ENCODE results near the gene ALOXE3. TPM values are rescaled to one million over a fixed set of nuclear protein-coding genes. Genes with fewer than 3 reads are reported as not detected.

The ALOXE3 gene
- total and polyA plus RNA-seq, 4 donors = not detected

- H3K36me3 ChIP-seq (ENCODE audit: control insufficient read depth in 4 of 4, insufficient read depth in 3 of 4, low read depth in 1 of 4, low read length in 3 of 4) = no peaks in the 10 kb centered on the region
- peaks cover 4 to 30% (median 18%) of the 10 kb centered on the region in 4 donors for H3K27me3 ChIP-seq (ENCODE audit: control insufficient read depth in 4 of 4, insufficient read depth in 4 of 4, low read length in 3 of 4)
- peaks cover 9 to 27% (median 13%) of the 10 kb centered on the region in 4 donors for H3K4me1 ChIP-seq (ENCODE audit: control insufficient read depth in 4 of 4, insufficient read depth in 4 of 4, low read length in 3 of 4)
- DNase-seq (ENCODE audit: low spot score) = no peak
- TF ChIP-seq RAD21 (IDR thresholded peaks at IDR 0.05) (no peak), JUND (IDR thresholded peaks at IDR 0.05) (no peak)
- WGBS = 85% methylated on average over 13 of the region's 13 CpGs
- no peak overlapping the region for H3K4me3 ChIP-seq (ENCODE audit: low read depth in 1 of 3, low read length in 3 of 3)
- H3K9ac ChIP-seq (ENCODE audit: low read depth in 1 of 2, low read length in 2 of 2) = no peak overlapping the region
- no peak overlapping the region for H3K27ac ChIP-seq (ENCODE audit: low read depth in 1 of 2, low read length in 2 of 2)
- no peaks in the 10 kb centered on the region for H3K9me3 ChIP-seq (ENCODE audit: control insufficient read depth in 4 of 4, low read length in 3 of 4)
Measured at GRCh38 chr17:8076502-8077266, 41.6 kb downstream of the ALOXE3 start.

- WGBS = 87% methylated on average over 14 of the region's 14 CpGs
- H3K27ac ChIP-seq (ENCODE audit: low read depth in 1 of 2, low read length in 2 of 2) = no peak overlapping the region
- no peak for TF ChIP-seq FOXA2 (IDR thresholded peaks at IDR 0.05)
- no peak for TF ChIP-seq HNF4A (conservative IDR thresholded peaks at IDR 0.05)
- TF ChIP-seq FOXA1 (IDR thresholded peaks at IDR 0.05) = no peak
- TF ChIP-seq HNF4G (IDR thresholded peaks at IDR 0.05) = no peak
- no peak for TF ChIP-seq RAD21 (IDR thresholded peaks at IDR 0.05)
- TF ChIP-seq MAX (IDR thresholded peaks at IDR 0.05) = no peak
- TF ChIP-seq EGR1 (IDR thresholded peaks at IDR 0.05; ENCODE audit: low read depth in 2 of 2) = no peak
- TF ChIP-seq TAF1 (conservative IDR thresholded peaks at IDR 0.05) = no peak
- no peak for TF ChIP-seq GABPA (IDR thresholded peaks at IDR 0.05 in 1 of 2, conservative IDR thresholded peaks at IDR 0.05 in 1 of 2)
- no peak for TF ChIP-seq RXRA (IDR thresholded peaks at IDR 0.05)
- TF ChIP-seq REST (IDR thresholded peaks at IDR 0.05) = no peak
- no peak for TF ChIP-seq NR2F2 (IDR thresholded peaks at IDR 0.05)
- TF ChIP-seq CTCF (IDR thresholded peaks at IDR 0.05; ENCODE audit: low read depth, low read length, missing input control) = no peak
- TF ChIP-seq JUND (IDR thresholded peaks at IDR 0.05) = no peak
- no peak for TF ChIP-seq YY1 (IDR thresholded peaks at IDR 0.05)
- TF ChIP-seq ZBTB33 (IDR thresholded peaks at IDR 0.05) = no peak
- no peak for TF ChIP-seq SP1 (IDR thresholded peaks at IDR 0.05)
- no peak for TF ChIP-seq ATF3 (IDR thresholded peaks at IDR 0.05)
- no peak overlapping the region for H3K9ac ChIP-seq (ENCODE audit: low read depth in 1 of 2, low read length in 2 of 2)
- H3K4me3 ChIP-seq (ENCODE audit: low read depth in 1 of 3, low read length in 3 of 3) = no peak overlapping the region
- H3K9me3 ChIP-seq (ENCODE audit: control insufficient read depth in 4 of 4, low read length in 3 of 4) = no peaks in the 10 kb centered on the region
- DNase-seq (ENCODE audit: low spot score) = no peak
- peaks cover 4 to 31% (median 19%) of the 10 kb centered on the region in 4 donors for H3K27me3 ChIP-seq (ENCODE audit: control insufficient read depth in 4 of 4, insufficient read depth in 4 of 4, low read length in 3 of 4)
- H3K4me1 ChIP-seq (ENCODE audit: control insufficient read depth in 4 of 4, insufficient read depth in 4 of 4, low read length in 3 of 4) = peaks cover 9 to 27% (median 13%) of the 10 kb centered on the region in 4 donors
- no peaks in the 10 kb centered on the region for H3K36me3 ChIP-seq (ENCODE audit: control insufficient read depth in 4 of 4, insufficient read depth in 3 of 4, low read depth in 1 of 4, low read length in 3 of 4)
Measured at GRCh38 chr17:8075574-8076342, 42.6 kb downstream of the ALOXE3 start.

All from liver (tissue), 9 donors.